HG02870 (cell line): Measurements from ENCODE around the gene IL4I1.
"Not testable (repeated sequence)": the region's sequence is repeated elsewhere in the genome, so short reads cannot be mapped to it uniquely, and the experiment has no call there.

ENCODE experiments used
- ATAC-seq: cut with Tn5 transposase; IDR thresholded peaks from one replicate; pipeline ENCODE4 v1.9.1; 2021; ENCODE audit warnings: mild to moderate bottlenecking, moderate library complexity; ENCODE audit not compliant: unreplicated experiment

The IL4I1 gene

GRCh38 chr19:49924881-49925210 is 28.2 kb upstream of the IL4I1 start:
- ATAC-seq = not testable (repeated sequence)

DNA sequence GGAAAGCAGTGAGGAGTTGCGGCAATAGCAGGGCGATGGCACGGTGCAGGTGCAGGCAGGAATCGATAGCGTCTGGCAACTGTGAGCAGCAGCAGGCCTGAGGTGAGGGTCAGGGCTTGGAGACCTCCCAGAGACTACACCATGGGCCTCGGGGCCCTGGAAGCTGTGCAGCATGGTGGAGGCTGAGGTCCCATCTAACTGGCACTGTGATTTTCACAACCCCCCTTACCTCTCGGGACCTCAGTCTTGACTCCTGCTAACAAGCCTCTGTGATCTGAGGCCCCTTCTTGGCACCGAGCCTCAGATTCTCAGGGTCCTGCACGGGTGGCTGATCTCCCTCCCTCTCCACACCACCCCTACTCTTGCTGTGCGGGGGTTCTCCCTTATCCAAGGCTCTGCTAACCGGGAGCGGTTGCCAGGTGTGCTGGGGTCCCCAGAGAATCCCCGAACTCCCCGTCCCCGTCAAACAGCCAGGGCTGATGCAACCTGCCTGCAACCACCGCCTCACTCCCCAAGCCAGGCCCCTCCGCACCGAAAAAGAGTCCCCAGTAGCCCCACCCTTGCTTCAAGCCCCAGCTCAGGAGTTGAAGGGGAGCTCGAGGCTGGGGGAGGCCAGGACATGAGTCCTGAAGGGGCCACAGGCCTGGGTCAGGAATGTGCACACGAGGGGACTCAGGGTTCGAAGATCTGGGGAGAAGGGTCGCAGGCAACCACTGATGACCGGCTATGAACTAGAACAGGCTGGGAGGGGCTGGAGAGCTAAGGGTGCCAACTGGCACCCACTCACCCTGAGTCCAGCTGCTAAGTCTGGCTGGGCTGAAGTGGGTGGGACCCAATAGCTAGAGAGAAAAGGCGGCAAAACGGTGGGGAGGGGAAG is 27.6 kb upstream of the IL4I1 start:
- ATAC-seq = no peak

- ATAC-seq = no peak
These were observed 26.6 kb upstream of the IL4I1 start for GRCh38 chr19:49923055-49924003.

- ATAC-seq = no peak
These were observed 25.4 kb upstream of the IL4I1 start for GRCh38 chr19:49921871-49922795.

GRCh38 chr19:49920624-49921363 is 24.1 kb upstream of the IL4I1 start:
- ATAC-seq = peak; percentile 47

DNA sequence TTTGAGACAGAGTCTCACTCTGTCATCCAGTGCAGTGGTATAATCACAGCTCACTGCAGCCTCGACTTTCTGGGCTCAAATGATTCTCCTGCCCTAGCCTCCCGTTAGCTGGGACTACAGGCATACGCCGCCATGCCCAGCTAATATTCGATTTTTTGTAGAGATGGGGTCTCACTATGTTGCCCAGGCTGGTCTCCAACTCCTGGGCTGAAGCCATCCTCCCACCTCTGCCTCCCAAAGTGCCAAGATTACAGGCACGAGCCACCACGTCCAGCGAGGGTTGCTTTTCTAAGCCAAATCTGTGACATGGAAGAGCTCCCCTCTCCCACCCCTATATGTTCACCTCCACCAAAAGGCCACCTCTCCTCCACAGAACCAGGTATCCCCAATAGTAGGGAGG is 21.4 kb upstream of the IL4I1 start:
- ATAC-seq = no peak

DNA sequence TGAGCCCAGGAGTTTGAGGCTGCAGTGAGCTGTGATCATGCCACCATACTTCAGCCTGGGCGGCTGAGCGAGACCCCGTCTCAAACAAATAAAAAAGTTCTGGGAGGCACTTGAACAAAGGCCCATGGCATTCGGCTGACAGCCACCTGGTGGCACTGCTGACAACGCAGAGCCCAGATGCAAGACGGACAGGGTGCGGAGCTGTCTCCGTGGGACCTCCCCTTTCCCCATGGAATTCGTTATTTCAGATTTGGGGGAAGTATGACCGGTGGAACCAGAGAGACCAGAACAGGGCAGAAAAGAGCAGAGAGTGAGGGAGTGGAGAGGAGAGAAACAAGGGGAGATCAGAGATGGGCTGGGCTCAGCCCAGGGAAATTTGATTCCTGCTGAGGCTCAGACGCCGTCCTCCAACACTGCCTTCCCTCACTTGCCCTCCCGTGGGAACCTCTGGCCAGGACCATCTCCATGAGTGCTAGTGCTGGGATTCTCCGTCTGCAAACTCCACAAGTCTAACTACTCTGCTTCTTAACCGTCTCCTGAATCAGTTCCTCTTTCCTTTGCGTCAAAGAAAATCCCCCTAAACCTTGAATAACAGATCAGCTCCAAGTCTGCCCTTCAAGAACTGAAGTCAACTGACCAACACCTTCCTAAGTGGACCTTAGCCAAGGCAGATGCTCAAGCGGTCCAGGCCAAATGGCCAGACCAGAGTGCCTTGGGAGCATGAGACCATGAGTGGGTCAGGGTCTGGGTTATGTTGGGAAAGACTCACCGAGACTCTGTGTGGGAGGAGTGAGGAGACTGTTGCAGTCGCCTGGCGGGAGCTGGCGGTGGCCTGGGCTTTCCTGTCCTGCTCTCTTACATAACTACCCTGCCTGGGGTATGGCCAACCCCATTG is 20.4 kb upstream of the IL4I1 start:
- ATAC-seq = no peak

DNA sequence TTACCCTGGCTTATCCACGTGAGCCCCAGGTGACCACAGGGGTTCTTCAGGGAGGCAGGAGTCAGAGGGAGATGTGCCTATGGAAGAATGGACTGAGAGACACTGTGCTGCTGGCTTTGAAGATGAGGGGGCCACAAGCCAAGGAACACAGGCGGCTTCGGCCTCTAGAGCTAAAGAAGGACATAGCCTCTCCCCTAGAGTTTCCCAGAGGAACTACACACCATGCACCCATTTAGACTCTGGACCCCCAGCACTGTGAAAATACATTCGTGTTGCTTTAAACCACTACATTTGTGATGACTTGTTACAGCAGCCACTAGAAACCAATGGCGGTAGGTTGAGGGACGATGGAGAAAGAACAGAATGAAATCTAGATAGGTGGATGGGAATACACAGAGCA is 18.6 kb upstream of the IL4I1 start:
- ATAC-seq = no peak

DNA sequence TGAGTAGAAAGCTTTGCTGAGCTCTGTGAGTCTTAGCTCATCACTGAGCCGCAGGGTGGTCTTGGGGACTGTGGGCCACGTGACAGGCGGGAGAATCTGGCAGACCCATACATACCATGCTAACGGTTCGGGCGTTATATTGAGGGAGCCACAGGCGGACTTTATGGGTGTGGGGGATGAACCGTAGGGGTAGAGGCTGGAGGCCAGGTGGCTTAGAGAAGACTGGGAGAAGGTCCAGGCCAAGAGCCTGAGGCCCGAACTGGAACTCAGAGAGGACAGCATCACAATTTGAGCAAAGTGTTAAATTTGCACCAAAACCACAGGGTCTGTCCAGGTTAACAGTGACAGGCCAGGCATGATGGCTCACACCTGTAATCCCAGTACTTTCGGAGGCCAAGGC is 17.0 kb upstream of the IL4I1 start:
- ATAC-seq = no peak

- ATAC-seq = no peak
These were observed 16.4 kb upstream of the IL4I1 start for GRCh38 chr19:49912965-49913685.

DNA sequence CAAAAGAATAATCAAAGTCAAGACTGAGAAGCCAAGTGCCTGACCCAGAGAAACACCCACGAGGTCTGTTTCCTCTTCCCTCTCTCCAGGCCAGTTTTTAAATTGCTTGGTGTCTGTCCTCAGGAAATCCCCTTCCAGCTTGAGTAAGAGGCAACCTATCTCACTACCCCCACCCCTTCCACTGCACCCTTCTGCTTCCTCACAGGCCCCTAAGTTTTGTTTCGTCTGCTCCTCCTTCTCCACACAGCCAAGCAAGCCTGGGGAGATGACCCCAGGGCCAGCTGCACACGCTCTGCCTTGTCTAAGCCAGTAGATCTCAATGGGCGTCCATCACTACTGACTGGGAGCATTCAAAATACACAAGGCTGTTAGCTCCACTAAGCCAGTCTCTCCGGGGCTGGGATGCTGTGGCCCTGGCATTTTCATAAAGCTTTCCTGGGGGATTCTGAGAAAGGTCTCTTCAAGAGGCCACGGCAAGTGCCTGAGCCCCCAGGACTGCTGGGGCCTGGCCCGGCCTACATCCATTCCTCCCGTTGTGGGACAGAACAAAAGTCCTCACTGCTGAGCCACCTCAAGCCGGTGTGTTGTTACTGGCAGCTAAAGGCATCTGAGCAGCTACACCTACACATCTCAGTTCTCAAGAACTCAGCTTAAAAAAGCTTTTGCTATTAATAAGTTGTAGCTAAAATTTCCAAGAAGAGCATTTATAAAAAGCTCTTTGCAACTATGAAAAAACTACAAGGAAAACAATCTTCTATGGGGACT is 14.9 kb upstream of the IL4I1 start:
- no peak for ATAC-seq

GRCh38 chr19:49910179-49910578 is 13.5 kb upstream of the IL4I1 start:
- ATAC-seq = no peak

- no peak for ATAC-seq
These were observed 12.1 kb upstream of the IL4I1 start for GRCh38 chr19:49908480-49909420.

DNA sequence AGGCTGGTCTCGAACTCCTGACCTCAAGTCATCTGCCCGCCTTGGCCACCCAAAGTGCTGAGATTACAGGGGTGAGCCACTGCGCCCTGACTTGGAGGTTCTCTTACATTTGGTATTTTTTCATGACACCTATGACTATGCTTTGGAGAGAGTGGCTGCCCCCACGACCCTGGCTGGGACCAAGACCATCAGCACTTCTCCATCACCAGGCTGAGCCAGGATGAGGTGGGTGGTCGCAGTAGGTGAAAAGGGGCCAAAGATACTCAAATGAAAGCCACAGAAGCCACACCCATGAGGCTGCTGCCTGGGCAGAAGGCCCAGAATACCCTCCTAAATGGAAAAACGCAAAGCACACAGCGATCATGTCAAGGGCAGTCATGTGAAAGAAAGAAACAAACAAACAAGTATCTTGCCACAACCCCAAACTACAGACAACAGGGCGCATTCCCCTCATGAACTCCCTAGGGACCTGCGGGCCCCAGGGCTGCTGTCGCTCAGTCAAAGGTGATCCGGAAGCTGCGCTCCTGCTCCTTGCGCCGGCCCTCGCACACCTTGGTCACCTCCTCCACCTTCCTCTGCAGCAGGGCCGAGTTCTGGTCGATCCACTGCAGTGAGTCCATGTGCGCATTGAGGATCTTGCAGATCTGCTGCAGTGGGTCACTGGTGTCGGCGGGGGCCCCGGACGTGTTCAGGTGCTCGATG is 11.2 kb upstream of the IL4I1 start:
- ATAC-seq = no peak

GRCh38 chr19:49906879-49907564 is 10.3 kb upstream of the IL4I1 start:
- ATAC-seq = no peak
